Neural crest cell (in vitro differentiated cells): ENCODE results near the gene QRFPR. TPM values are rescaled to one million over a fixed set of nuclear protein-coding genes. Genes with fewer than 3 reads are reported as not detected.

Experiments
- DNase-seq: peaks from one replicate; pipeline ENCODE4 v3.0.0; 2021; ENCODE audit warnings: low read depth, mixed read lengths, low spot score
- H3K27ac Mint-ChIP-seq: one replicate; pipeline ENCODE4 v1.8.0; 2021; ENCODE audit warnings: mild to moderate bottlenecking, mixed read lengths; ENCODE audit not compliant: unreplicated experiment
- H3K27me3 Mint-ChIP-seq: 2 replicates; pipeline ENCODE4 v1.8.0; 2021; ENCODE audit warnings: low read depth, mild to moderate bottlenecking, mixed read lengths
- H3K36me3 Mint-ChIP-seq: 2 replicates; pipeline ENCODE4 v1.8.0; 2021; ENCODE audit warnings: low read depth, mild to moderate bottlenecking, mixed read lengths
- H3K4me1 Mint-ChIP-seq: 2 replicates; pipeline ENCODE4 v1.8.0; 2021; ENCODE audit warnings: mixed read lengths
- H3K4me3 Mint-ChIP-seq: one replicate; pipeline ENCODE4 v1.8.0; 2021; ENCODE audit warnings: mild to moderate bottlenecking, mixed read lengths
- H3K9me3 Mint-ChIP-seq: 2 replicates; pipeline ENCODE4 v1.8.0; 2021; ENCODE audit warnings: mixed read lengths
- total RNA-seq: library from RNA; stranded (reverse); gene quantifications from 2 replicates; pipeline ENCODE4 v1.2.1, GENCODE V29; 2021
- TF ChIP-seq, protein P1 (sequence below): fragments of 200-600 bp; sonication (generic); conservative IDR thresholded peaks from 2 replicates; pipeline ENCODE4 v1.5.0; 2021; ENCODE audit warnings: antibody characterized with exemption, mild to moderate bottlenecking

QRFPR gene
- total RNA-seq, 1 donor from 2014 or later = 0.51 TPM

DNA sequence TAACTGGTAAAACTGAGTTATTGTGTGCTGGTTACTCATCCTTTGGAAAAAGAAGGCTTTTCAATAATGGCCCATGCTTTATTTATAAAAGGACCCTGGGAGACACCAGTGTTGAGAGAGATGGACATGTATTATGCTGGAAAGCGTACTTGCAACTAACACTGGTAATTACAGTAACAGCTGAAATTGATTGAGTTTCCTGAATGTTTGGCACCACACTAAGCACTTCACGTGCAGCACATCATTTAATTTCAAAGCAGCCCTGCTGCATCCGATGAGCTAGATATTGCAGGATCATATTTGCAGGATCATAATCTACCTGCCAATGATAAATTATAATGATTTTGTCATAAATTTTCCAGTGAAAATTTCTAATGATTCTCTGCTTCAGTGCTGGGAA lies 81.5 kb downstream of the QRFPR start:
- no peaks in the 10 kb centered on the region for H3K27me3 Mint-ChIP-seq
- no peaks in the 10 kb centered on the region for H3K9me3 Mint-ChIP-seq
- H3K36me3 Mint-ChIP-seq = no peaks in the 10 kb centered on the region
- no peak overlapping the region for H3K27ac Mint-ChIP-seq
- H3K4me3 Mint-ChIP-seq = no peak overlapping the region
- TF ChIP-seq, protein P1, sequence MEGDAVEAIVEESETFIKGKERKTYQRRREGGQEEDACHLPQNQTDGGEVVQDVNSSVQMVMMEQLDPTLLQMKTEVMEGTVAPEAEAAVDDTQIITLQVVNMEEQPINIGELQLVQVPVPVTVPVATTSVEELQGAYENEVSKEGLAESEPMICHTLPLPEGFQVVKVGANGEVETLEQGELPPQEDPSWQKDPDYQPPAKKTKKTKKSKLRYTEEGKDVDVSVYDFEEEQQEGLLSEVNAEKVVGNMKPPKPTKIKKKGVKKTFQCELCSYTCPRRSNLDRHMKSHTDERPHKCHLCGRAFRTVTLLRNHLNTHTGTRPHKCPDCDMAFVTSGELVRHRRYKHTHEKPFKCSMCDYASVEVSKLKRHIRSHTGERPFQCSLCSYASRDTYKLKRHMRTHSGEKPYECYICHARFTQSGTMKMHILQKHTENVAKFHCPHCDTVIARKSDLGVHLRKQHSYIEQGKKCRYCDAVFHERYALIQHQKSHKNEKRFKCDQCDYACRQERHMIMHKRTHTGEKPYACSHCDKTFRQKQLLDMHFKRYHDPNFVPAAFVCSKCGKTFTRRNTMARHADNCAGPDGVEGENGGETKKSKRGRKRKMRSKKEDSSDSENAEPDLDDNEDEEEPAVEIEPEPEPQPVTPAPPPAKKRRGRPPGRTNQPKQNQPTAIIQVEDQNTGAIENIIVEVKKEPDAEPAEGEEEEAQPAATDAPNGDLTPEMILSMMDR = no peak
- no peaks in the 10 kb centered on the region for H3K4me1 Mint-ChIP-seq
- no peak for DNase-seq

DNA sequence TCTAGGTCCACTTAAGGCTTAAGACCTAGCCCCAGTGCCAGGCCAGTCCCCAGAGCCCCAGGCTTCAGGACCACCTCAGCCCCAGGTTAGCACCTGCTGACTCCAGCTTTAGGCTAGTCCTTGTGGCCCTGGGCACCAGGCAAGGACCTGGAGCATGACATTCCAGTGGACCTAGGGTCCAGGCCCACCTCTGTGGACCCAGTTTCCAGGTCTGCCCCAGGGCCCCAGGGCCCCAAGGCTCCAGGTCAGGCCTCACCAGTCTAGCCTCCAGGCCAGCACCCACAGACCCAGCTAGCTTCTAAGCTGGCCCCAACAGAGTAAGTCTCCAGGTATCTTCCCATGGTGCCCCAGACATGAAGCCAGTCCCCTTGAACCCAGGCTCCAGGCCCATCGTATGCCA lies 97.5 kb downstream of the QRFPR start:
- DNase-seq = no peak
- no peak overlapping the region for H3K27ac Mint-ChIP-seq
- no peaks in the 10 kb centered on the region for H3K36me3 Mint-ChIP-seq
- H3K4me3 Mint-ChIP-seq = no peak overlapping the region
- H3K9me3 Mint-ChIP-seq = no peaks in the 10 kb centered on the region
- no peaks in the 10 kb centered on the region for H3K27me3 Mint-ChIP-seq
- H3K4me1 Mint-ChIP-seq = peaks cover 10% of the 10 kb centered on the region
- TF ChIP-seq, protein P1 = no peak

DNA sequence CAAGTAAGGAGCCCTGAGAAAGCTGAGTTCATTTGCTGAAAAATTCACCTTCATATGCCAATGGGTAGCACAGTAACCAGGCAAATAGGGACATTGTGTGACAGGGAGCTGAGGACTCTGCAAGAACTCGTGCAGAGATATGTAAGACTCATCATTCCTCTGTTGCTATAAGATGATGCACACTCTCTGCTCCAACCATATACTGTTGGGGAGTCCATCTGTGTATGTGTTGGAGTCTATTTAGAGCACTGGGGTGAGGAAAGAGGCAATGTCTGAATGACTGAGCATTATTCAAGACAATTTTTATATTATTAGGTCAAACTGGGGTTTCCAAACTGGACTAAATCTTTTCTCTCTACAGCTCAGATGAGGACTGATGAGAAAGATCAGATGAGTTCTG lies 100.4 kb downstream of the QRFPR start:
- Mint-ChIP-seq H3K36me3 (no peaks in the 10 kb centered on the region), H3K27me3 (no peaks in the 10 kb centered on the region), H3K9me3 (peaks cover 3% of the 10 kb centered on the region), H3K27ac (no peak overlapping the region), H3K4me1 (peaks cover 11% of the 10 kb centered on the region), H3K4me3 (no peak overlapping the region)
- no peak for DNase-seq
- TF ChIP-seq, protein P1 = no peak

DNA sequence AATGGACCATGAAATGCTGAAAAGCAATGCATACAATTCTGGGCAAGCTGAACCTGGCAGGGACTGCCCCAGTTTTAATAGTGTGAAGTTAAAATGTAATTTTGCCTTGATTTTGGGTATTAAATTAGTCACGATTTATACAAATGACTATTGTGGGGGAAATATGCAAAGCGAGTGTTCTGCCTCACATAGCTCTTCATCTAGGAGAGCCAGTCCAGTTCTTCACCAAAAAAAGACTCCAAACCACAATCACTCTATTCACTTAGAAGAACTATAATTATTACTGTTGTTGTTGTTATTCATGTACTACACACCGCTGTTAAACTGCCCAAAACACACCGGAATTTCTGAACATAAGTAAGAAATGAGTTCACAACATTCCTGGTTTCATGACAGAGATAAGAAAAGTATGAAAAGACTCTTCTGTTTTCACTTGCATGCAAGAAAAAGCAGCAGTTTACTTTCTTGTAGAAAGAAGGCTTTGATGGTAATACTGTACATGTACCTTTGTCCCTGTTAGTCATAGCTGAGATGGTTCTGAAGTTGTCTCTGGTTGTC lies 101.9 kb downstream of the QRFPR start:
- no peak for DNase-seq
- H3K27me3 Mint-ChIP-seq = no peaks in the 10 kb centered on the region
- no peak overlapping the region for H3K4me3 Mint-ChIP-seq
- no peak overlapping the region for H3K27ac Mint-ChIP-seq
- peaks cover 11% of the 10 kb centered on the region for H3K4me1 Mint-ChIP-seq
- TF ChIP-seq, protein P1 = no peak
- H3K36me3 Mint-ChIP-seq = no peaks in the 10 kb centered on the region
- H3K9me3 Mint-ChIP-seq = peaks cover 3% of the 10 kb centered on the region

Other genes starting within 250 kb of the QRFPR start
- not detected in 2 replicates for gene TNIP3, start 216.7 kb downstream of the QRFPR start, total RNA-seq